ENCODE measurements around the gene TIMELESS.
"Not testable (repeated sequence)": the region's sequence is repeated elsewhere in the genome, so short reads cannot be mapped to it uniquely, and the experiment has no call there.

The TIMELESS gene

DNA sequence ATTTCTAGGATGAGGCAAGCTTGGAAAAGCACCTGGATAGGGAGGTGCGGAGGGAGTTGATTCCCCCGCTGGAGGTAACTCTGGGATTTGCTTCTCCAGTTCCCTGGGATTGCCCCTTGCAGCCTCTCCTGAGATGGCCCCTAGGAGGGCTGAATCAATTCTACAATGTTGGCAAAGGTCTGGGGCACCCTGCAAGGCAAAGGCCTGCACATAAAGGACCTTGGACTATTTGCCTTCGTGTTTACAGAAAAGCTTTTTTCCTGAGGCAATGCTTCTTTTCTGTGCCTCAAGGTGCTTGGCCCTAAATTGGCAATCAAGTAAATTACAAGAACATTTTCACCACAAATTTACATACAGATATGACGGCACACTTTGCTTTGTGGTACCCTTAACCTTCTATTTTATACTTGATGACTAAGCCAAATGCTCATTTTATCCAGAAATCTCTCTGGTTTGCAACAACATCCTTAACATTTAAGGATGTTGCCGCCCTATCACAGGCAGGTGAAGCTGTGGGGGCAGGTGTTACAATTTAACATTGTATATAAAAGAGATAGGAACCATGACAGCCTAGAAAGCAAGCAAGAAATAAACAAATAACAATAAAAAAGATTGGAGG, 40.3 kb downstream of the TIMELESS start:
- DNase-seq, result no peak

DNA sequence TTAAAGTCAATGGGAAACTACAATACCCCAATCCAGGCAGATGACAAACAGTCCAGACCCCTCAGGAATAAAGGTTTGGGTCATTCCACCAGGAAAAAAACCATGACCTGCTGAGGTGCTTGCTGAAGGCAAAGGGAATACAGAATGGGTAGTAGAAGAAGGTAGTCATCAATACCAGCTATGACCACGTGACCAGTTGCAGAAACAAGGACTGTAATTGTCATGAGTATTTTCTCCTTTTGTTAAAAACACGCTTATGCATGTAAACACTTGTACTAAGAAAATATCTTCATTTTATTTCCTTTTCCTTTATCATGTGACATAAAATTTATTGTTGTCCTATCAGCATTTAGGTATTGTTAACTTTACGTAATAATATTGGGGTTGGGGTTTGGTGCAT, 45.0 kb downstream of the TIMELESS start:
- not testable (repeated sequence) for DNase-seq

DNA sequence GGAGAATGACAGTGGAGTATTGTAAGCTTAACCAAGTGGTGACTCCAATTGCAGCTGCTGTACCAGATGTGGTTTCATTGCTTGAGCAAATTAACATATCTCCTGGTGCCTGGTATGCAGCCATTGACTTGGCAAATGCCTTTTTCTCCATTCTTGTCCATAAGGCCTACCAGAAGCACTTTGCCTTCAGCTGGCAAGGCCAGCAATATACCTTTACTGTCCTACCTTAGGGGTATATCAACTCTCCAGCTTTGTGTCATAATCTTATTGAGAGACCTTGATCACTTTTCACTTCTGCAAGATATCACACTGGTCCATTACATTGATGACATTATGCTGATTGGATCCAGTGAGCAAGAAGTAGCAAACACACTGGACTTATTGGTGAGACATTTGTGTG, 47.6 kb downstream of the TIMELESS start:
- not testable (repeated sequence) for DNase-seq

DNA sequence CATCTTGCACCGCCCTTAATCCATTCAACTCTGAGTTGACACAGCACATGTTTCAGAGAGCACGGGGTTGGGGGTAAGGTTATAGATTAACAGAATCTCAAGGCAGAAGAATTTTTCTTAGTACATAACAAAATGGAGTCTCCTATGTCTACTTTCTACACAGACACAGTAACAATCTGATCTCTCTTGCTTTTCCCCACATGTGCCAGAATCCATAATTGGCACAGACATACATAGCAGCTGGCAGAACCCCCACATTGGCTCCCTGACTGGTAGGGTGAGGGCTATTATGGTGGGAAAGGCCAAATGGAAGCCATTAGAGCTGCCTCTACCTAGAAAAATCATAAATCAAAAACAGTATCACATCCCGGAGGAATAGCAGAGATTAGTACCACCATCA, 48.1 kb downstream of the TIMELESS start:
- not testable (repeated sequence) for DNase-seq

DNA sequence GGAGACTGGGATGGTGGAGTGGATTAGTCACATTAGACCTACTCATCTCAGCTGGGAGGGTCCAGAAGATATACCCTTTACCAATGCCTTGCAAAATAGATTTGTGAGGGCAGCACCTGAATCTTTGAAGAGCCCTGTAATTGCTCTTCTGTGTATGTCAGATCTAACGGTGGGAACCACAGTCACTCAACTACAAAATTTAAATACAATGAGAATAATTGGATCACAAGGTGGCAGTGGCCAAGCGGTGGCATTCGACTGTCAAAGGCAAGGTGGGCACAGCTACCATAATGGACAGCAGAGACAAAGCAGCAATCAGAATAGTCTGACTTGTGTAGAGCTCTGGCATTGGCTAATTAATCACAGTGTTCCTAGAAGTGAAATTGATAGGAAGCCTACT, 49.8 kb downstream of the TIMELESS start:
- DNase-seq, result not testable (repeated sequence)

DNA sequence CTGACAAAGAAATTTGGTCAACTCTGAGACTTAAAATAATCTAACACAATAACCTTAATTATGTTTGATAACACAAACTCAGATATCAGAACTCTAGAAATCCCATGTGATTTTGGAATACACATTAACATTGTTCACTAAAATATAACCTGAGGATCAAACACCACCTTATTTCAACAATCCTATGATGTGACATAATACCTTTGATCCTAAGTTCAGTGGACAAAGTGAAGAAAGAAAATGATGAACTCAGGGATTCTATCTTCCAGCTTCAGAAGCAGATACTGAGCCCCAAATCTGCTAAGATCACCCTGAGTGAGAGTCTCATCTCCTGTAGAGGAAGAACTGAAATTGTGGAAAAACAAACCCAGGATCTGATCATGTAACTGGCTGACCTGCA, 50.9 kb downstream of the TIMELESS start:
- DNase-seq, result no peak

DNA sequence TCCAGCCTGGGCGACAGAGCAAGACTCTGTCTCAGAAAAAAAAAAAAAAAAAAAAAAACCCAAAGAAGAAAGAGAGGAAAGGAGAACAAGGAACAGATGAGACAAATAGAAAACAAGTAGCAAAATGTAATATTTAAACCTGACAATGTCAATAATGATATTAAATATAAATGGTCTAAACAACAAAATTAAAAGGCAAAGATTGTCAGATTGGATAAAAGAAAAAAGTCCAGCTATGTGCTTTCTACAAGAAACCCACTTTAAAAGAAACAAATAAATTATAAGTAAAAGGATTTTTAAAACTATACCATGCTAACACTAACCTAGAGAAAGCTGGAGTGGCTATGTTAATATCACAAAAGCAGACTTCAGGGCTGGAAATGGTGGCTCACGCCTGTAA, 56.9 kb downstream of the TIMELESS start:
- DNase-seq, result no peak

DNA sequence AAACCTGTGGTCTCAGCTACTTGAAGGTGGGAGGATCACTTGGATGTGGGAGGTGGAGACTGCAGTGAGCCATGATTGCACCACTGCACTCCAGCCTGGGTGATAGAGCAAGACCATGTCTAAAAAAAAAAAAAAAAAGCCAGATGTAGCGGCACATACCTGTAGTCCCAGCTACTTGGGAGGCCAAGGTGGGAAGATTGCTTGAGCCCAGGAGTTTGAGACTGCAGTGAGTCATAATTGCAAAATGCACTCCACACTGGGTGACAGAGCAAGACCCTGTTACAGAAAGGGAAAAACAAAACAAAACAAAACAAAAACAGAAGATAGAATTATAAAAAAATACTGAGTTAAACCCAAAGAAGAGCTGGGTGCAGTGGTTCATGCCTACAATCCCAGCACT, 57.5 kb downstream of the TIMELESS start:
- DNase-seq, result no peak

DNA sequence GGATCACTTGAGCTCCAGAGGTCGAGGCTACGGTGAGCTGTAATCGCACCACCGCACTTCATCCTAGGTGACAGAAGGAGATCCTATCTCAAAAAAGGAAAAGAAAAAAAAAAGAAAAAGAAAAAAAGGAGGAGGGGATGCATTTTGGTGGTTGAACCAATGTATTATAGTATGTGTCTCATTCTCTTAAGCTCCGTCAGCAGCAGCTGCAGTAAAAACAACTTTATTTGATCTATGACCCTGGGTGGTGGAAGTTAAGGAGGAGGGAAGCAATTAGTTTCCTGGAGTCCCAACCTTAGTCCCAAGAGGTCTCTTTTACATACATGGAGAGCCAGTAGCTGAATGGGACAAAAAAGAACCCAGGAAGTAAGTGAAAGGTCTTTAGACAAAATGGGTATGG, 59.8 kb downstream of the TIMELESS start:
- DNase-seq, result no peak

DNA sequence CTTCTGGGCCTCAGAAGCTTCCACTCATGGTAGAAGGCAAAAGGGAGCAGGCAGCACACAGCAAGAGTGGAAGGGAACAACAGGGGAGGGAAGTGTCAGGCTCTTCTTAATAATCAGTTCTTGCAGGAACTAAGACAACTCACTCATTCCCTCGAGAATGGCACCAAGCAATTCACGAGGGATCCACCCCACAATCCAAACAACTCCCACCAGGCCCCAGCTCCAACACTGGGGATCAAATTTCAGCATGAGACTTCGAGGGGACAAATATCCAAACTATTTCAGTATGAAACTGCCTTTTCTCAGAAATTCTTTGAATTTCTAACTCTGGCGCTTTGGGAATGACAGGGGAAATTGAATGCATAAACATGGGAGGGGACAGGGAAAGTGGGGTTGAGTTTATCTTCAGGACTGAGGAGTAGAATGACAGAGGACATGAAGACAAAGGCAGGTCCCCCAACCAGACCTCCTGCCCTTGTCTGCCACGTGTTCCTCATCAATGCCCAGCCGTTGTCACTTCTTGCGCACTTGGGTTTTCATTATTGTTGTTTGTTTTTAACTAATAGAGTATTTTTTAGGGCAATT, 62.0 kb downstream of the TIMELESS start:
- no peak for DNase-seq

DNA sequence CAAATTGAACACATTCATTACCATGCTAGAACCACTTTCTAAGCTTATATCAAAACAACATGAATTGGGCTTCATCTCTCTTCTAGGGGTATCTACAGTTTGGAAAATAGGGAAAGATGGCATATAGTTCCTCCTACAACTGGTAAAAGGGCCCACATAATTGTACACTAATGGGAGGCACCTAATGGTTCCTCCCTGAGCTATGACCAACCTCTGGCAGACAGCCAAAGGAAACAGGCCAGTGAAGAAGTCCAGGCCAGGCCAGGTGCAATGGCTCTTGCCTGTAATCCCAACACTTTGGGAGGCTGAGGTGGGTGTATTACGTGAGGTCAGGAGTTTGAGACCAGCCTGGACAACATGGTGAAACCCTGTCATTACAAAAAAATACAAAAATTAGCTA, 63.4 kb downstream of the TIMELESS start:
- no peak for DNase-seq

DNA sequence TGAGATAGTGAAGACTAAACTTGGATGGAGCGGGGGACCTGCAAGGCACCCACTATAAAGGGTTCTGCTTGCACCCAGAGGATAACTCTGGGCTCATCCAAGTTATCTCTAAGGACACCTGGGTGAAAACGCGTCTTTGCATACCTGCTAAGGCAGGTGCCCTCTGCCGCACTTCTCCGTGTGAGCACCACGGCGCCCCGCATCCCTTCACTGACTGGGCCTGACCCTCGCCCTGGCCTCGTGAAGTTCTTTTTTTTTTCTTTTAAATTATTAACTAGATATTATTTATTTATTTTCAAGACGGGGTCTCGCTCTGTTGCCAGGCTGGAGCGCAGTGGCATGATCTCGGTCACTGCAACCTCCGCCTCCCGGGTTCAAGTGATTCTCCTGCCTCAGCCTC, 66.6 kb downstream of the TIMELESS start:
- DNase-seq, result no peak

DNA sequence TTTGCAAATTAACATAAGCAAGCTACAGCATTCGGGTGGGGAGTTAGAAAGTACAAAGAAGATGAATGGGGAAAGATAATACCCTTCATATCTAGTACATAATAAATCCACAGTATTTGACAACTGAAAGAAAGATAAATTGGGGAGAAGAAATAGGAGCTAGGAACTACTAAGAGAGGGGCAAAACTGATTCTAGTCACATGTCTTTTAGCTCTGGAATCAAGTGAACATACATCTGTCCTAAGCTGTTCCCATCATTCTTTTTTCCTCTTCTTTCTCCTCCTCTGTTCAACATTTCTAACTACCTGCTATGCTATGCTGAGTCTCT, 71.3 kb downstream of the TIMELESS start:
- no peak for DNase-seq

DNA sequence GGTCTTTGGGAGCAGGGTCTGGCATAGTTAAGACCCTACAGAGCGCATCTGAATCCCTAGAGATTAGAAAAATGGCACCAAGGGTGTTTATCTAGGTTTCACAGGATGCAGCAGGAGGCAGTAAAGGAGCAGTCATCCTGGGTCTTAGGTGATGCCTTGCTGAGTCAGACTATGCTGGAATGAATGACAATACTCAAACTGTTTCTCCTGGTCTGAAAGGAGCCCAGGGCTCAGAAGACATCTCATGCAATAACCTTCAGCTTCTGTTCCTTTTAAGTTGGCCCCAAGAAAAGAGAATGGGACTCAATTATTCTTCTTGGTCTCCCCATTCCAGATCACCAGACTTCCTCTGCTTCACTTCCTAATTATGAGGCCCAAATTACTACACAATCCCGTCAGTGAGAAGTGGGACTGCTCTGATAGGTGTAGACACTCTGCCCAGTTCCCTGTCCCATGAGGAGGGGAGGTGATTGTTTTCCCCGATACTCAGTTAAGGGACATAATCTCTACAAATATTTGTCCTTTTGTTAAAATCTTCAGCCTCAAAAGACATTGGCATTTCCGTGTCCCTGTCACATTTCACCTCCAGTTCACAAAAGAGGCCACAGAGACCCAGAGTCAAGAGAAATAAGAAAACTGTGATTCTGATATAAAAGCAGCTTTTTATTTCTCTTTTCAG, 71.8 kb downstream of the TIMELESS start:
- no peak for DNase-seq

DNA sequence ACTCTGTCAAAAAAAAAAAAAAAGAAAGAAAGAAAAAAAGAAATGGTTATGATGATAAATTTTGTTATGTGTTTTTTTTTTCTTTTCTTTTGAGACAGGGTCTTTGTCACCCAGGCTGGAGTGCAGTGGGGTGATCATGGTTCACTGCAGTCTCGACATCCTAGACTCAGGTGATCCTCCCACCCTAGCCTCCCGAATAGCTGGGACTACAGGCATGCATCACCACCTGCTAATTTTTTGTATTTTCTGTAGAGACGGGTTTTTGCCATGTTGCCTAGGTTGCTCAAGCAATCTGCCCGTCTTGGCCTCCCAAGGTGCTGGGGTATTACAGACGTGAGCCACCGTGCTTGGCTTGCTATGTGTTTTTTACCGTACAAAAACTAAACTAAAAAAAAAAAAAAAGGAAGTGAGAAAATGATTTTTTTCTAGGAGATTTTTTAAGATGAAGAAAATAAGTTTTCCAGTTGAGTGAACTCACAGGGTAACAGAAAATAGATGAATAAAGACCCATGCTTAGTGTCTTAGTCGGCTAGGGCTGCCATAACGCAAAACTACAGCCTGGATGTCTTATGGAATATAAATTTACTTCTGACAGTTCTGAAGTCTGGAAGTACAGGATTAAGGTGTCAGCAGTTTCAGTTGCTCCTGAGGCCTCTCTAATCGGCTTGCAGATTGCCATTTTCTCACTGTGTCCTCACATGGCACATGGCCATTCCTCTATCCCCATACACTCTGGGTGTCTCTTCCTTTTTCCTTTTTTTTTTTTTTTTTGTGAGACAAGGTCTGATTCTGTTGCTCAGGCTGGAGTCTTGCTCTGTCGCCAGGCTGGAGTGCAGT, 73.4 kb downstream of the TIMELESS start:
- DNase-seq, result no peak

DNA sequence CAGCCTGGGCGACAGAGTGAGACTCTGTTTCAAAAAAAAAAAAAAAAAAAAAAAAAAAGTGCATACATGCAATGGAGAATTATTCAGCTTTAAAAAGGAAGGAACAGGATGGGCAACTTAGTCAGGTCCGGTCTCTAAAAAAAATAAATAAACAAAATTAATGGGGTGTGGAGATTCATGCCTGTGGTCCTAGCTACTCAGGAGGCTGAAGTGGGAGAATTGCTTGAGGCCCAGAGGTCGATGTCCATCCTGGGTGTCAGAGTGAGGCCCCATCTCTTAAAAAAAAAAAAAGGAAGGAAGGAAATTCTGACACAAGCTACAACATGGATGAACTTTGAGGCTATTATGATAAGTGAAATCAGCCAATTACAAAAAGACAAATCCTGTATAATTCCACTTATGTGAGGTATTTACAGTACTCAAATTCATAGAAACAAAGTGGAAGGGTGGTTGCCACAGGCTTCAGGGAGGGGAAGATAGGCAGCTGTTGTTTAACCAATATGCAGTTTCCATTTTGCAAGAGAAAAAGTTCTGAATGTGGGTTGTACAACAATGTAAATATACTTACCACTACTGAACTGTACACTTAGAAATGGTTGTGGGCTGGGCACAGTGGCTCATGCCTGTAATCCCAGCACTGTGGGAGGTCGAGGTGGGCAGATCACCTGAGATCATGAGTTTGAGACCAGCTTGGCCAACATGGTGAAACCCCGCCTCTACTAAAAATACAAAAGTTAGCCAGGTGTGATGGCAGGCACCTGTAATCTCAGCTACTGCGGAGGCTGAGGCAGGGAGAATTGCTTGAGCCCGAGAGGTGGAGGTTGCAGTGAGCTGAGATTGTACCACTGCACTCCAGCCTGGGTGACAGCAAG, 74.3 kb downstream of the TIMELESS start:
- DNase-seq, result no peak

DNA sequence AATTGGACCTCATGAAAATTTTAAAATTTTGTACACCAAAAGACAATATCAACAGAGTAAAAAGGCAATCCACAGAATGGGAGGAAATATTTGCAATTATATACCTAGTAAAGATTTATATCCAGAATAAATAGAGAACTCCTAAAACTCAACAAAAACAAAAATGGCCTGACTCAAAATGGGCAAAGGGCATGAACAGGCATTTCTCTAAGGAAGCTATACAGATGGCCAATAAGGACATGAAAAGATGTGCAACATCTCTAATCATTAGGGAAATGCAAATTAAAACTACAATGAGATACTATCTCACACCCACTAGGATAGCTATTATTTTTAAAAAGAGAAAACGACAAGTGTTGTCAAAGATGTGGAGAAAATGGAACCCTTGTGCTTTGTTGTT, 75.7 kb downstream of the TIMELESS start:
- no peak for DNase-seq

DNA sequence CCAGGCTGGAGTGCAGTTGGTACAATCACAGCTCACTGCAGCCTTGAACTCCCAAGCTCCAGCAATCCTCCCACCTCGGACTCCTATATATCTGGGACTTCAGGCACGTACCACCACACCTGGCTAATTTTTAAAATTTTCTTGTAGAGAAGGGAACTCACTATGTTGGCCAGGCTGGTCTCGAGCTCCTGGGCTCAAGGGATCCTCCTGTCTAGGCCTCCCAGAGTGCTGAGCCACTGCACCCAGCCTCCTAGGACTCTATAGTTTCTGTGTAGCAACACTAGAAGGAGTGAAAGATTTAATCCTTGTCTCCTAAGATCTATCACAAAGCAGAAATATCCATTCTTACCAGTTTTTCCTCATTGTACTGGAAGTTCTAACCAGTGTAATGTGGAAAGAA, 82.3 kb downstream of the TIMELESS start:
- DNase-seq, result no peak
